Neural crest cell (in vitro differentiated cells): ENCODE data around the gene LRRC4B. TPM values are rescaled to one million over a fixed set of nuclear protein-coding genes. Genes with fewer than 3 reads are reported as not detected.

Experiments used
- DNase-seq: peaks from one replicate; pipeline ENCODE4 v3.0.0; 2021; ENCODE audit warnings: low read depth, mixed read lengths, low spot score
- H3K27ac Mint-ChIP-seq: one replicate; pipeline ENCODE4 v1.8.0; 2021; ENCODE audit warnings: mild to moderate bottlenecking, mixed read lengths; ENCODE audit not compliant: unreplicated experiment
- H3K27me3 Mint-ChIP-seq: 2 replicates; pipeline ENCODE4 v1.8.0; 2021; ENCODE audit warnings: low read depth, mild to moderate bottlenecking, mixed read lengths
- H3K36me3 Mint-ChIP-seq: 2 replicates; pipeline ENCODE4 v1.8.0; 2021; ENCODE audit warnings: low read depth, mild to moderate bottlenecking, mixed read lengths
- H3K4me1 Mint-ChIP-seq: 2 replicates; pipeline ENCODE4 v1.8.0; 2021; ENCODE audit warnings: mixed read lengths
- H3K4me3 Mint-ChIP-seq: one replicate; pipeline ENCODE4 v1.8.0; 2021; ENCODE audit warnings: mild to moderate bottlenecking, mixed read lengths
- H3K9me3 Mint-ChIP-seq: 2 replicates; pipeline ENCODE4 v1.8.0; 2021; ENCODE audit warnings: mixed read lengths
- total RNA-seq: library from RNA; stranded (reverse); gene quantifications from 2 replicates; pipeline ENCODE4 v1.2.1, GENCODE V29; 2021
- TF ChIP-seq, protein P1 (sequence below): fragments of 200-600 bp; sonication (generic); conservative IDR thresholded peaks from 2 replicates; pipeline ENCODE4 v1.5.0; 2021; ENCODE audit warnings: antibody characterized with exemption, mild to moderate bottlenecking

LRRC4B gene
- total RNA-seq, 1 donor from 2014 or later = 50.2 TPM

DNA sequence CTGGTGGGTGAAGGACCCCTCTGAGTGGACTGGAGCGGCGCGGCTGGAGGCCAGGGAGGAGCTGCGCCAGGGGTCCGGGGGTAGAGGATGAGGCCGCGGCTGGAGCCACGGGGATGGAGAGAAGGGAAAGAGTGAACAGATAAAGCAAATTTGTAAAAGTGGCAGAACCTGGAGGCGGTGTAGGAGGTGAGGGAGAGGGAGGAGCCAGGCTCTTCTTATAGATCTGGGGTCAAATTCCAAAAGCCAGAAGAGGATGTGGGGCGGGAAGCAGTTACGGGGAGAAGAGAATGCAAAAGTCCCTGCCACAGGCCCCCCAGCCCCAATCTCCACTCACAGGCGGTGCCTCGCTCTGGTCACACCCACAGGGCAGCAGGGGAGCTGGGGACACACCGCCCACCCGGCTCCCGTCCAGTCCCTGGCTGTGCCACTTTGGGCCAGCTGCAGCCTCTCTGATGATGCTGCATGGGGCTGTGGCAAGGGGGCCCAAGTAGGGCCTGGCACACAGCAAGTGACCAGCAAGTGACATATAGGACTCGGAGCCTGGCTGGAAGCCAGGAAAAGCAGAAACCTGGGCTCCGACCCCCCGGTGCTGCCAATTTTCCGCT lies 11.1 kb downstream of the LRRC4B start:
- DNase-seq = no peak

DNA sequence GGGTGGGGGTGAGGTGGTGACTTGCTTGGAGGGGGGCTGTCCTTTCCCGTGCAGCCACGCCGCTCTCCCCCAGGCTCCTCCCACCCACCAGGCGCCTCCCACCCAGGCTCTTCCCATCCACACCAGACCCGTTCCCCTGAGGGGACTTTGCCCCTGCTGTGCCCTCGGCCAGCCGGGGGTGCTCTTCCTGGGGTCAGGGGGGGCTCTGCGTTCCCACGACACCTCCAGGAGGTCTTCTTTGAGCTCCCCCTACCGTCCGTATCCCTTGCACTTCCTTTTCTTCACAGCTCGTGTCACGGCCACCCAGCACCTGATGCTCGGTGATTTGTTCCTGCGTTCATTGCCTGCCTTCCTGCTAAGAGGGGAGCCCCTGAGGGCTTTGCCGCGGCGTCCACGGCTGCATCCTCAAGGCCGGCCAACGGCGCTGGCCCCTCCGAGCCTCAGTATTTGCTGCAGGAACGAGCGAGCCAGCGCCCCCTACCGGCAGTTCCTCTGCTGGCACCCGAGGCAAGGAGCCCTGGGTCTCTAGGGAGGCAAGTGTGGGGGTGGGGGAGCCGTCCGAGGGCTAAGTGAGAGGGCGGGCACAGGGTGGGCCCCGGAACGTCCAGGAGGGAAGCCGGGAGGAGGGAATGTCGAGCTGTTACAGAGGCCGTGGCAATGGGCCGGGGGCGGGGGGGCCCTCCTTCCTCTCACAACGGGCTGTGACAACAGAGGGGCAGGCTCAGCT lies 11.8 kb downstream of the LRRC4B start:
- DNase-seq = peak; percentile 98
- Mint-ChIP-seq H3K27me3 (no peaks in the 10 kb centered on the region), H3K9me3 (no peaks in the 10 kb centered on the region), H3K27ac (peak overlapping the region; percentile 96), H3K4me1 (peaks cover 35% of the 10 kb centered on the region), H3K36me3 (no peaks in the 10 kb centered on the region), H3K4me3 (peak overlapping the region; percentile 86)
- TF ChIP-seq, protein P1, sequence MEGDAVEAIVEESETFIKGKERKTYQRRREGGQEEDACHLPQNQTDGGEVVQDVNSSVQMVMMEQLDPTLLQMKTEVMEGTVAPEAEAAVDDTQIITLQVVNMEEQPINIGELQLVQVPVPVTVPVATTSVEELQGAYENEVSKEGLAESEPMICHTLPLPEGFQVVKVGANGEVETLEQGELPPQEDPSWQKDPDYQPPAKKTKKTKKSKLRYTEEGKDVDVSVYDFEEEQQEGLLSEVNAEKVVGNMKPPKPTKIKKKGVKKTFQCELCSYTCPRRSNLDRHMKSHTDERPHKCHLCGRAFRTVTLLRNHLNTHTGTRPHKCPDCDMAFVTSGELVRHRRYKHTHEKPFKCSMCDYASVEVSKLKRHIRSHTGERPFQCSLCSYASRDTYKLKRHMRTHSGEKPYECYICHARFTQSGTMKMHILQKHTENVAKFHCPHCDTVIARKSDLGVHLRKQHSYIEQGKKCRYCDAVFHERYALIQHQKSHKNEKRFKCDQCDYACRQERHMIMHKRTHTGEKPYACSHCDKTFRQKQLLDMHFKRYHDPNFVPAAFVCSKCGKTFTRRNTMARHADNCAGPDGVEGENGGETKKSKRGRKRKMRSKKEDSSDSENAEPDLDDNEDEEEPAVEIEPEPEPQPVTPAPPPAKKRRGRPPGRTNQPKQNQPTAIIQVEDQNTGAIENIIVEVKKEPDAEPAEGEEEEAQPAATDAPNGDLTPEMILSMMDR = peak; percentile 93

More for the DNA sequence above, 11.1 kb downstream of the LRRC4B start:
- TF ChIP-seq, protein P1 = no peak
- Mint-ChIP-seq H3K27ac (no peak overlapping the region), H3K4me3 (peak overlapping the region; percentile 62), H3K9me3 (no peaks in the 10 kb centered on the region), H3K4me1 (peaks cover 29% of the 10 kb centered on the region), H3K27me3 (no peaks in the 10 kb centered on the region), H3K36me3 (no peaks in the 10 kb centered on the region)

DNA sequence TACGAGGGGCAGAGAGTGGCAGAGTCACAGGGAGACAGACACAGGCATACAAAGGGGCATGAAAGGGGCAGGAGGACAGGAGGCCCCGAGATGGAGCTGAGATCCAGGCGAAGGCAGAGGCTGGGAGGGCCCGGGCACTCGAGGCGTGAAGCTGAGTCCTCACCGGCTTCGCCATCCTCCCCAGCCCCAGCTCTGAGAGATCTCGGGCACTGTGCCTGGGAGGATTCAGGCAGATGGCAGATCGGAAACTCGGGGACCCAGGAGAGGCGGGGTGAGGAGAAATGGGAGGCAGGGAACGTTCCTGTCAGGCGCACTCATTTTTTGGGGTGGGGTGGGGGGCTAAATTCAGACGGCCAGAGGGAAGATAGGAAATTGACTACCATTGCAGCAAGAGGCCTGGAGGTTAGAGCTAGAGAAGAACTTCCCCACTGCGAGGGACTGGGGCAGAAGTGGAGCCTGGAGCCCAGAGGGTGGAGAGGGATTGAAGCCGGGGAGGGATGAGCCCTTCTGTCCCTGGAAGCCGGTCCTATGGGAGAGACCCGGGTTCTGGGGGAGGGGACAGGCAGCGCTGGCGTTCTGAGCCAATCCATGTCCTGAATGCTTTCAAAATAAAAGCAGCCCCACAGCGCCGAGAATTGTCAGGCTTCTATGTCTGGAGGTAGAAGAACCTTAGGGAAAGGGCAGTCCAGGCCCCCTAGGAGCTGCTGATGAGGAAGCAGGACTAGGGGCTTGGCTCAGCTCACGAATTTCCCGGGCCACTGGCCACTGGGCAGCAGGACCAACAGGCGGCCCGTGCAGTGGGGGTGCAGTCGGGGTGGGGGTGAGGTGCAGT lies 12.6 kb downstream of the LRRC4B start:
- TF ChIP-seq, protein P1 = no peak
- no peaks in the 10 kb centered on the region for H3K36me3 Mint-ChIP-seq
- H3K27me3 Mint-ChIP-seq = no peaks in the 10 kb centered on the region
- DNase-seq = no peak
- peak overlapping the region; percentile 73 for H3K4me3 Mint-ChIP-seq
- H3K9me3 Mint-ChIP-seq = no peaks in the 10 kb centered on the region
- no peak overlapping the region for H3K27ac Mint-ChIP-seq
- peaks cover 36% of the 10 kb centered on the region for H3K4me1 Mint-ChIP-seq

DNA sequence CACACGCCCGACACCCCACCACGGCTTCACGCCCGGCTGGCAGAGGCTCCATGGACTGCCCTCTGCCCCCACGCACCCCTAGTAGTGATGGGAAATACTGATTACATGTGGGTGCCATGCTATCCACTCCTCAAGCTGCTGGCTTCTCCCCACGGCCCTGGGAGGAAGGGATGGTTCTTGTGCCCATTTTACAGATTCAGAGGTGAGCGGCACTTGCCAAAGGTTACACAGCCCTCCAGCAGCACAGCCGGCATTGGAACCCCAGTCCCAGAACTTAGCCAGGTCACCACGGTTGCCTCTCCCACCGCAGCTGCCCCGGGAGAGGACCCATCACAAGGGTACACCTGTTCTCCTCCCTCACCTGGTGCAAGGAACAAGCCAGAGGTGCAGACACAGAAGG lies 13.2 kb downstream of the LRRC4B start:
- peaks cover 42% of the 10 kb centered on the region for H3K4me1 Mint-ChIP-seq
- H3K27ac Mint-ChIP-seq = no peak overlapping the region
- DNase-seq = no peak
- no peak overlapping the region for H3K4me3 Mint-ChIP-seq
- TF ChIP-seq, protein P1 = no peak
- no peaks in the 10 kb centered on the region for H3K36me3 Mint-ChIP-seq
- H3K9me3 Mint-ChIP-seq = no peaks in the 10 kb centered on the region
- H3K27me3 Mint-ChIP-seq = no peaks in the 10 kb centered on the region

DNA sequence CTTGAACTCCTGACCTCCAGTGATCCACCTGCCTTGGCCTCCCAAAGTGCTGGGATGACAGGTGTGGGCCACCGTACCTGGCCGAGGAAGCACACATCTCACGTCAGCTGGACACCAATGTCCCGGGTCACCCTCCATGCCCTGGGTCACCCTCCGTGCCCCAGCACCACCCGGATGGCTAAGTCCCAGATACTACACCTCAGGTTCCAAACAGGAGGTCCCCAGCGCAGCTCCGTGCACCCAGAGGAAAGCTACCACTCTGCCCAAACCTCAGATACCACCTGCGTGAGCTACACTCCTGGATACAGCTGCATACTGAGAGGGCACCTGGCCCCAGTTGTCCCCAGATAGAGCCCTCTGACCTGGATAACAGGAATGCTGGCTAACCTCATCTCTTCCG lies 14.0 kb downstream of the LRRC4B start:
- DNase-seq = no peak
- H3K9me3 Mint-ChIP-seq = no peaks in the 10 kb centered on the region
- H3K4me3 Mint-ChIP-seq = peak overlapping the region; percentile 66
- no peak overlapping the region for H3K27ac Mint-ChIP-seq
- TF ChIP-seq, protein P1 = no peak
- H3K27me3 Mint-ChIP-seq = no peaks in the 10 kb centered on the region
- no peaks in the 10 kb centered on the region for H3K36me3 Mint-ChIP-seq
- peaks cover 40% of the 10 kb centered on the region for H3K4me1 Mint-ChIP-seq
